ENCODE results near the gene RAB31.

GRCh38 chr18:9803698-9804516 lies 95.8 kb downstream of the RAB31 start:
- TF ChIP-seq POLR2A (IDR thresholded peaks at IDR 0.05), result no peak
- TF ChIP-seq, protein P1, sequence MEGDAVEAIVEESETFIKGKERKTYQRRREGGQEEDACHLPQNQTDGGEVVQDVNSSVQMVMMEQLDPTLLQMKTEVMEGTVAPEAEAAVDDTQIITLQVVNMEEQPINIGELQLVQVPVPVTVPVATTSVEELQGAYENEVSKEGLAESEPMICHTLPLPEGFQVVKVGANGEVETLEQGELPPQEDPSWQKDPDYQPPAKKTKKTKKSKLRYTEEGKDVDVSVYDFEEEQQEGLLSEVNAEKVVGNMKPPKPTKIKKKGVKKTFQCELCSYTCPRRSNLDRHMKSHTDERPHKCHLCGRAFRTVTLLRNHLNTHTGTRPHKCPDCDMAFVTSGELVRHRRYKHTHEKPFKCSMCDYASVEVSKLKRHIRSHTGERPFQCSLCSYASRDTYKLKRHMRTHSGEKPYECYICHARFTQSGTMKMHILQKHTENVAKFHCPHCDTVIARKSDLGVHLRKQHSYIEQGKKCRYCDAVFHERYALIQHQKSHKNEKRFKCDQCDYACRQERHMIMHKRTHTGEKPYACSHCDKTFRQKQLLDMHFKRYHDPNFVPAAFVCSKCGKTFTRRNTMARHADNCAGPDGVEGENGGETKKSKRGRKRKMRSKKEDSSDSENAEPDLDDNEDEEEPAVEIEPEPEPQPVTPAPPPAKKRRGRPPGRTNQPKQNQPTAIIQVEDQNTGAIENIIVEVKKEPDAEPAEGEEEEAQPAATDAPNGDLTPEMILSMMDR (IDR thresholded peaks at IDR 0.05), result no peak
